MM.1S (cell line): ENCODE results near the gene SNTG2.

ENCODE experiments used
- DNase-seq: peaks from one replicate; pipeline ENCODE4 v3.0.0-alpha.2; 2015
- H2AFZ ChIP-seq: fragments of 300-600 bp; sonication (generic); 2 replicates; pipeline ENCODE4 v1.6.0; 2016; ENCODE audit warnings: antibody characterized with exemption, low read length
- H3F3A ChIP-seq: fragments of 300-600 bp; sonication (generic); 2 replicates; pipeline ENCODE4 v1.6.1; 2016; ENCODE audit warnings: mild to moderate bottlenecking, antibody characterized with exemption, low read length, moderate library complexity, mixed read lengths; ENCODE audit not compliant: insufficient read depth
- H3K27ac ChIP-seq: fragments of 300-600 bp; sonication (generic); 2 replicates; pipeline ENCODE4 v1.5.1; 2016; ENCODE audit warnings: mild to moderate bottlenecking, low read length
- H3K27me3 ChIP-seq: fragments of 300-600 bp; sonication (generic); replicated peaks from 2 replicates; pipeline ENCODE4 v1.6.0; 2016; ENCODE audit warnings: low read length; ENCODE audit not compliant: insufficient read depth
- H3K36me3 ChIP-seq: fragments of 300-600 bp; sonication (generic); replicated peaks from 2 replicates; pipeline ENCODE4 v1.6.1; 2016; ENCODE audit warnings: mild to moderate bottlenecking, low read length, mixed read lengths; ENCODE audit not compliant: insufficient read depth
- H3K4me1 ChIP-seq: fragments of 300-600 bp; sonication (generic); 2 replicates; pipeline ENCODE4 v1.6.1; 2016; ENCODE audit warnings: low read length, mixed read lengths
- H3K4me2 ChIP-seq: fragments of 300-600 bp; sonication (generic); 2 replicates; pipeline ENCODE4 v1.6.0; 2016; ENCODE audit warnings: low read depth, low read length
- H3K4me3 ChIP-seq: fragments of 300-600 bp; sonication (generic); 2 replicates; pipeline ENCODE4 v1.5.1; 2016; ENCODE audit warnings: low read length, mixed read lengths
- H3K79me2 ChIP-seq: fragments of 300-600 bp; sonication (generic); 2 replicates; pipeline ENCODE4 v1.6.1; 2016; ENCODE audit warnings: mixed run types, low read length, mixed read lengths
- H3K9ac ChIP-seq: fragments of 300-600 bp; sonication (generic); 2 replicates; pipeline ENCODE4 v1.6.1; 2016; ENCODE audit warnings: low read length, mixed read lengths
- H3K9me2 ChIP-seq: fragments of 300-600 bp; sonication (generic); replicated peaks from 2 replicates; pipeline ENCODE4 v1.6.1; 2016; ENCODE audit warnings: mild to moderate bottlenecking, low read length, mixed read lengths; ENCODE audit not compliant: insufficient read depth
- H3K9me3 ChIP-seq: fragments of 300-600 bp; sonication (generic); replicated peaks from 2 replicates; pipeline ENCODE4 v1.6.1; 2016; ENCODE audit warnings: mild to moderate bottlenecking, low read length, mixed read lengths; ENCODE audit not compliant: insufficient read depth
- H4K20me1 ChIP-seq: fragments of 300-600 bp; sonication (generic); 2 replicates; pipeline ENCODE4 v1.6.1; 2016; ENCODE audit warnings: mild to moderate bottlenecking, low read length, moderate library complexity, mixed read lengths; ENCODE audit not compliant: insufficient read depth
- CTCF ChIP-seq: fragments of 300-600 bp; sonication (generic); IDR thresholded peaks from 2 replicates; pipeline ENCODE4 v1.5.1; 2016; ENCODE audit warnings: antibody characterized with exemption, low read length, mixed read lengths
- EZH2 ChIP-seq: fragments of 300-600 bp; sonication (generic); optimal IDR thresholded peaks from 2 replicates; pipeline ENCODE3; 2017; ENCODE audit warnings: low read depth, mild to moderate bottlenecking, antibody characterized with exemption, low read length, mixed read lengths
- EZH2phosphoT487 ChIP-seq: fragments of 300-600 bp; sonication (generic); IDR thresholded peaks from 2 replicates; pipeline ENCODE4 v1.6.1; 2018; ENCODE audit warnings: antibody characterized with exemption, low read length

Gene SNTG2

GRCh38 chr2:1299043-1299442 is 348.4 kb downstream of the SNTG2 start:
- H3K79me2 ChIP-seq, result no peaks in the 10 kb centered on the region
- H3K4me2 ChIP-seq, result no peak overlapping the region
- no peak overlapping the region for H3K27ac ChIP-seq
- no peak overlapping the region for H3K9ac ChIP-seq
- H4K20me1 ChIP-seq, result no peaks in the 10 kb centered on the region
- no peak overlapping the region for H3K4me3 ChIP-seq
- no peaks in the 10 kb centered on the region for H3K36me3 ChIP-seq
- H3K4me1 ChIP-seq, result no peaks in the 10 kb centered on the region
- no peaks in the 10 kb centered on the region for H3F3A ChIP-seq
- no peak overlapping the region for H2AFZ ChIP-seq
- no peaks in the 10 kb centered on the region for H3K9me3 ChIP-seq
- TF ChIP-seq EZH2phosphoT487 (no peak), EZH2 (no peak), CTCF (no peak)
- H3K9me2 ChIP-seq, result no peaks in the 10 kb centered on the region
- DNase-seq, result no peak
- H3K27me3 ChIP-seq, result no peaks in the 10 kb centered on the region

- Histone ChIP-seq H2AFZ (no peak overlapping the region), H3K27ac (no peak overlapping the region), H3F3A (no peaks in the 10 kb centered on the region), H3K9me3 (no peaks in the 10 kb centered on the region), H3K4me2 (no peak overlapping the region), H3K36me3 (no peaks in the 10 kb centered on the region), H3K79me2 (no peaks in the 10 kb centered on the region), H3K4me1 (no peaks in the 10 kb centered on the region), H3K27me3 (no peaks in the 10 kb centered on the region), H4K20me1 (no peaks in the 10 kb centered on the region), H3K9me2 (no peaks in the 10 kb centered on the region), H3K4me3 (no peak overlapping the region), H3K9ac (no peak overlapping the region)
- TF ChIP-seq CTCF (no peak), EZH2 (no peak), EZH2phosphoT487 (no peak)
- no peak for DNase-seq
Measured at GRCh38 chr2:1300284-1300683, 349.6 kb downstream of the SNTG2 start.

- no peak overlapping the region for H3K9ac ChIP-seq
- H3K9me2 ChIP-seq, result no peaks in the 10 kb centered on the region
- H3K79me2 ChIP-seq, result no peaks in the 10 kb centered on the region
- DNase-seq, result no peak
- H3K4me2 ChIP-seq, result no peak overlapping the region
- H3K9me3 ChIP-seq, result no peaks in the 10 kb centered on the region
- TF ChIP-seq EZH2 (no peak), CTCF (no peak), EZH2phosphoT487 (no peak)
- H3K4me1 ChIP-seq, result no peaks in the 10 kb centered on the region
- no peaks in the 10 kb centered on the region for H3K36me3 ChIP-seq
- H3F3A ChIP-seq, result no peaks in the 10 kb centered on the region
- H4K20me1 ChIP-seq, result no peaks in the 10 kb centered on the region
- H3K27me3 ChIP-seq, result no peaks in the 10 kb centered on the region
- no peak overlapping the region for H3K27ac ChIP-seq
- H3K4me3 ChIP-seq, result no peak overlapping the region
- H2AFZ ChIP-seq, result no peak overlapping the region
Measured at GRCh38 chr2:1301056-1301455, 350.4 kb downstream of the SNTG2 start.
